Measurements from ENCODE around the gene RNF13. TPM values are rescaled to one million over a fixed set of nuclear protein-coding genes. Genes with fewer than 3 reads are reported as not detected.
"Not testable (repeated sequence)": the region's sequence is repeated elsewhere in the genome, so short reads cannot be mapped to it uniquely, and the experiment has no call there.

Gene RNF13
- total RNA-seq, 3 donors from 2014 or later: 52.6 to 85.0 (median 64.9) TPM

DNA sequence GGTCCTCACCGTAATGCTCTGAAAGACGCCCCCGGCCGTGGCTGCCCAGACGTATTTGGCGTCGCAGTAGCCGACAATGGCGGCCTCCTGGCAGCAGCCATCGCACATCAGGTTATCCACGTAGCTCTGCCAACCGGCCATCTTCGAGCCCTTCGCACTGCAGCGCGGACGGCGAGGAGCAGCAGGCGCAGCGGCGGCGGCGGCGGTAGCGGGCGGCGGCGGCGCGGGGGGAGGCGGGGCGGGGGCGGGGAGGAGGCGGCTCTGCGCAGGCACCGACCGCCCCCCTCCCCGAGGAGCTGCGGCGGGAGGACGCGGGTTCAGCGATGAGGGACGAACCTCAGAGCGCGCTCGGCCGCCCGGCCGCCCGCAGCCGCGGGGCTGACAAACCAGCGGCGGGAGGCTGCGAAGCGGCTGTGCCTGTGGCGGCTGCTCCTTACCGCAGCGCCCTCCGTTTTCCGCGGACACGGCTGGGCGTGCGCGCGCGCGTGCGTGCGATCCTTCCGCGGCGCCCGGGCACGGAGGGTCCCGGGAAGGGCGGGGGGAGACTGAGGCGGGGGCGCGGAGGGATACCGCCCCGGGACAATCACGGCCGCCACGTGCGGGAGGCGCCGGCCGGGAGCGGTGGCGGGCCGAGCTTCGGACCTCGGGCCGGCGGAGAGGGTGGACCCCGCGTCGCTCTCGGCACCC is 157.8 kb downstream of the RNF13 start, which contains the start of gene PFN2:
Gene PFN2 (minus strand): TSS at position 180 of the 687 bp plus-strand sequence. CDS start 39 bp downstream, at position 141.
- intact Hi-C loops (cut with DNase I, micrococcal nuclease): no loop called here
- DNase-seq (peak; percentile 64 to 81 (median 70)), ATAC-seq (peak; percentile 79)
- Histone ChIP-seq H3K4me1 (ENCODE audit: low read depth) (peaks cover 14% of the 10 kb centered on the region), H3K4me3 (peak within 1 kb of the TSS; percentile 56), H3K36me3 (ENCODE audit: low read depth) (no peaks in the 10 kb centered on the region), H3K9me3 (no peaks in the 10 kb centered on the region)
- TF ChIP-seq CTCF (IDR thresholded peaks at IDR 0.05): no peak

DNA sequence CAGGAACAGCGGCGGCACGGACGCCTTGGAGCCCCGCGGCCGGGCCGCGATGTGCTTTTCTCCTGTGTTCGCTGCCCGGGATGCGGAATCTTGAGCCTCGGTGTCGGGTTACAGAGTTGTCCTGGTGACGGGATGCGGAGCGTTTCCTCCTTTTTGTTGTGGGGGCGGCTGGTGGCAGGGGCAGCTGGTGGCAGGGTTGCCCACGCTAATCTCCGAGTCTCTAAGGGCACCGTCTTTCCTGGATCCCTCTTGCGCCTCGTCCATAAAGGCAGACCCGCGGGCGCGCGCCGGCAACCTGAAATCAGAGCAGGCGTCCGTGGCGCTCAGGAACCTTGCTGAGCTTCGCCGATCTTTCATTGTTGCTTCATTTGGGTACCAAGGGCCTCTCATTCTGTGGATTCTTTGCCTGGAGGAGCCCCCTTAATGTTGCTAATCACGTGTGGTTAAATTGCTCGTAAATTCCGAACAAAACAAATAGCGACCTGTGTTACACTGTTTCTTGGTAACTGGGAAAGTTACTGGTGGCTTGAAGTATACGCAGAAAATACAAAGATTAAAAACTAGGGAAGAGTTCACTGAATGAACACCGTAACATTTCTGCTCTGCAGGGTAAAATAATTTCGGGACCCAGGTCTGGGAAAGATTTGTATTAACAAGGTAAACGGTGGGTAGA is 158.5 kb downstream of the RNF13 start:
- H3K36me3 ChIP-seq (ENCODE audit: low read depth): no peaks in the 10 kb centered on the region

GRCh38 chr3:149975919-149976318 is 162.9 kb downstream of the RNF13 start:
- no peak for TF ChIP-seq CTCF (IDR thresholded peaks at IDR 0.05)
- H3K4me3 ChIP-seq: no peak overlapping the region
- H3K4me1 ChIP-seq (ENCODE audit: low read depth): no peaks in the 10 kb centered on the region
- H3K36me3 ChIP-seq (ENCODE audit: low read depth): no peaks in the 10 kb centered on the region
- intact Hi-C loops (cut with DNase I, micrococcal nuclease): no loop called here
- ATAC-seq (no peak), DNase-seq (no peak)
- no peaks in the 10 kb centered on the region for H3K9me3 ChIP-seq

More for the DNA sequence above, 158.5 kb downstream of the RNF13 start:
- Histone ChIP-seq H3K4me3 (peak overlapping the region; percentile 56), H3K4me1 (ENCODE audit: low read depth) (peaks cover 14% of the 10 kb centered on the region), H3K9me3 (no peaks in the 10 kb centered on the region)
- TF ChIP-seq CTCF (IDR thresholded peaks at IDR 0.05): no peak
- intact Hi-C loops (cut with DNase I, micrococcal nuclease): no loop called here
- ATAC-seq (peak; percentile 50), DNase-seq (peak; percentile 65 to 73 (median 66))

GRCh38 chr3:149977386-149977785 is 164.4 kb downstream of the RNF13 start:
- no peaks in the 10 kb centered on the region for H3K9me3 ChIP-seq
- DNase-seq (no peak), ATAC-seq (no peak)
- intact Hi-C loops (cut with DNase I, micrococcal nuclease): no loop called here
- TF ChIP-seq CTCF (IDR thresholded peaks at IDR 0.05): no peak
- H3K36me3 ChIP-seq (ENCODE audit: low read depth): no peaks in the 10 kb centered on the region
- H3K4me1 ChIP-seq (ENCODE audit: low read depth): no peaks in the 10 kb centered on the region
- no peak overlapping the region for H3K4me3 ChIP-seq

DNA sequence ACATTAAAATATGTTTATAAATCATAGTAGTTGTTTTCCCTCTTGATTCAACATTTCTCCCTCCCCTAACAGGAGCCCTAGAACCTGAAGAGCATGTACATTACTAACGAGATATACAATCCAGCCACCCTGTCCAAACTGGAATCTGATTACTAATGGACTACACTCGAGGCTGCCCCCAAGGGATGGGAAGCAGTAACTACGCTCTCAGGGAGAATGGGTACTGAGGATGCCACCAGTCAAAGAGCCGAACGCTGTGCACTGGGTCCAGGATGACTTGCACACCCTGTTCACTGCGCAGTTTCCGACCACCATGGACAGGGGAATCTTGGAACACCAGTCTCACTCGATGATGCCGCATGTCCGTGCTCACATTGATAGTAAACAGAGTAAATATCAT is 169.0 kb downstream of the RNF13 start:
- H3K4me3 ChIP-seq; H3K4me1 ChIP-seq (ENCODE audit: low read depth); H3K36me3 ChIP-seq (ENCODE audit: low read depth); intact Hi-C loops (cut with DNase I, micrococcal nuclease); DNase-seq; H3K9me3 ChIP-seq: not testable (repeated sequence)
- ATAC-seq: peak; percentile 78

DNA sequence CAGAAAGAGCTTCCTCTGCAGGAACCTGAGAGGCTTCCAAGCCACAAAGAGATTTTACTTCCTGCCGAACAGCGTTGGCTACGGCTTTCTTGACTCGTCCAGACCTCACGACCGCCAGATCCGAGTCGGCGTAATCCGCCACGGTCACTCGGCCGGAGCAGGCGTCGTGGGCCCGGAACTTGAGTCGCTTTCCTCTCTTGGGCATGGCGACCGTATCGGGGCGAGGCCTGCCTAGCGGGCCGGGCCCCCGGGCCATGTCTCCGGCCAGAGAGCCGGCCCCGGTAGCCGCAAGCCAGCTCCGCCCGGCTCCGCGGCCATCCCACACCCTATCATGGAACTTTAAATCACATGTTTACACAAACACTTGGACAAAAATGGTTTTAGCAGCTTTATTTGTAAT is 170.0 kb downstream of the RNF13 start:
- H3K9me3 ChIP-seq; DNase-seq; H3K4me3 ChIP-seq; H3K4me1 ChIP-seq (ENCODE audit: low read depth); H3K36me3 ChIP-seq (ENCODE audit: low read depth); intact Hi-C loops (cut with DNase I, micrococcal nuclease); ATAC-seq: not testable (repeated sequence)

Data from mucosa of descending colon (tissue), 3 donors.